Cardiac fibroblast (primary cell): ENCODE results near the gene P3H2.
A peak's percentile ranks its signal among the peaks of the same experiment; 100 is the strongest.

Experiments
- DNase-seq, 2 donors: peaks; one replicate each; pipeline versions ENCODE4 v3.0.0 to v3.0.0-alpha.2; 2010; ENCODE audit warnings: low read depth in 2 of 2
- H3K4me3 ChIP-seq, 2 donors: replicated peaks in 1 of 2; 1 replicate in 1 of 2; 2 replicates in 1 of 2; pipeline ENCODE4 v1.5.1; 2011; ENCODE audit warnings: low read depth in 2 of 2, low read length in 2 of 2, mild to moderate bottlenecking in 2 of 2, moderate library complexity in 1 of 2
- TF ChIP-seq, protein P1 (sequence below): IDR thresholded peaks from one replicate; pipeline ENCODE4 v1.5.1; 2011; ENCODE audit warnings: low read depth, mild to moderate bottlenecking, low read length, inconsistent platforms

The P3H2 gene

GRCh38 chr3:189947948-189948723 lies 172.6 kb downstream of the P3H2 start:
- TF ChIP-seq, protein P1, sequence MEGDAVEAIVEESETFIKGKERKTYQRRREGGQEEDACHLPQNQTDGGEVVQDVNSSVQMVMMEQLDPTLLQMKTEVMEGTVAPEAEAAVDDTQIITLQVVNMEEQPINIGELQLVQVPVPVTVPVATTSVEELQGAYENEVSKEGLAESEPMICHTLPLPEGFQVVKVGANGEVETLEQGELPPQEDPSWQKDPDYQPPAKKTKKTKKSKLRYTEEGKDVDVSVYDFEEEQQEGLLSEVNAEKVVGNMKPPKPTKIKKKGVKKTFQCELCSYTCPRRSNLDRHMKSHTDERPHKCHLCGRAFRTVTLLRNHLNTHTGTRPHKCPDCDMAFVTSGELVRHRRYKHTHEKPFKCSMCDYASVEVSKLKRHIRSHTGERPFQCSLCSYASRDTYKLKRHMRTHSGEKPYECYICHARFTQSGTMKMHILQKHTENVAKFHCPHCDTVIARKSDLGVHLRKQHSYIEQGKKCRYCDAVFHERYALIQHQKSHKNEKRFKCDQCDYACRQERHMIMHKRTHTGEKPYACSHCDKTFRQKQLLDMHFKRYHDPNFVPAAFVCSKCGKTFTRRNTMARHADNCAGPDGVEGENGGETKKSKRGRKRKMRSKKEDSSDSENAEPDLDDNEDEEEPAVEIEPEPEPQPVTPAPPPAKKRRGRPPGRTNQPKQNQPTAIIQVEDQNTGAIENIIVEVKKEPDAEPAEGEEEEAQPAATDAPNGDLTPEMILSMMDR = peak; percentile 56
- DNase-seq = peak; percentile 49 to 66
- no peak overlapping the region for H3K4me3 ChIP-seq

- TF ChIP-seq, protein P1 = no peak
- no peak for DNase-seq
Observed at GRCh38 chr3:189947068-189947467, 173.6 kb downstream of the P3H2 start.

DNA sequence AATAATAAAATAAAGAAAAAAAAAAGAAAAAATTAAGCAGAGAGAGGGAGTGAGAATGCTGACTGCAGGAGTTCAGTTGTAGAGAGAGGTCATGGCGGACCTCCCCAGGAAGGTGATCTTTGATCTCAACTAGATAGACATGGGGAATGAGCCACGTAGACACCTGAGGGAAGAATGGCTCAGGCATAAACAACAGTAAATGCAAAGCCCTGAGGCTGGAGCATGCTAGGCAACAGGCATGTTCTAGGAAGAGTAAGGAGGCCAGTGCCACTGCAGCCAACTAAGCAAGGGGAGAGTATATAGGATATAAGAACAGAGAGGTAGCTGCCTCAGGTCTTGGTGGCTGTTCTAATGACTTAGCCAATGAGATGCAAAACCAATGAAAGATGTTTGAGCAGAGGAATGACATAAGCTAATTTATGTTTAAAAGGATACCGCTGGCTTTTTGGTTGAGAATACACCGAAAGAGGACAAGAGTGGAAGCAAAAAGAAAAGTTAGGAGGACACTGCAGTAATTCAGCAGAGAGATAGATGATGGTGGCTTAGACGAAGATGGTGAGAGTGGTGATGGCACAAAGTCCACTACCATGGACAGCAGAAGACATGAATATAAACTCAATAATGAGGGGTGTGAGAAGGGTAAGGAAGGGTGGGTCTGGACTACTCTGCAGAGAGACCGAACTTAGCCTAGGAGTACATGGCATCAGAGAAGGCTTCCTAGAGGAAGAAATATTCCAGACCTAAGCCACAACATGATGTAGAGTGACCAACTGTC lies 174.6 kb downstream of the P3H2 start:
- TF ChIP-seq, protein P1 = no peak
- no peak overlapping the region for H3K4me3 ChIP-seq
- no peak for DNase-seq

More at GRCh38 chr3:189947068-189947467, 173.6 kb downstream of the P3H2 start:
- H3K4me3 ChIP-seq = no peak overlapping the region

DNA sequence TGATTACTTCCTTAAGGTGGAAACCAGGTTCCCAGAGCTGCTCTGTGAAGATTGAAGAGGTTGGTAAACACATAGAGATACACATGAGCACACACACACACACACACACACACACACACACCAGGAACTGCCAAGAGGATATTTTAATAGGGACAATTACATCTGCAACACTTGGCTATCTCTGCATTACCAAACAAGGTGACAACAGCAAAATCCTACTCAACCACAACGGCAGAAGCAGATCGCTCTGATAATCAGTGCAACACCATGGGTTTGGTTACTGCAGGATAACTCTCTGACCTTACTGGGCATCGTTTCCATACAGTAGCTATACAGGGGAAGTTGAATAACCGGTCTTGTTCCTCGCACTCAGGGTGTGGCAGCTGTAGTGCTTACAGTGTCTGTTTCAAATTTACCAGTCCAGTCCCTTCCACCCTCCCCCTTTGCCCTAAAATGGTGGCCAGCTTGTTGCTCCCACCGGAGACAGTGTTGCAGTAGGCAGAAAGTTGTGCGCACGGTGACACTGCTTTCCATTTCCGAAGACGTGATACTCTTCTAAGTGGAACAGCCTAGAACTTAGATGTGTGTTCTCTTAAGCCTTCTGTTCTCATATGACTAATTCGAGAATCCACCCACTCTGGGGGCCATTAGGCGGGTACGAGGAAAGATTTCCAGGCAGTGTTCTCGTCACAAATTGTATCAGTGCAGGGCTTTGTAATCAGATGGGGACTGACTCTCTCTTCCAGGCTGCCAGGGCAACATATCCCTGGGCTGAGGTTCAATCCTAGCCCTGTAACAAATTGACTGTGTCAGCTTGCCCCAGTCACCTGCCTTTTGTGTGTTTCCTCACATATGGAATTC lies 176.2 kb downstream of the P3H2 start:
- no peak for DNase-seq
- H3K4me3 ChIP-seq = no peak overlapping the region
- TF ChIP-seq, protein P1 = no peak

DNA sequence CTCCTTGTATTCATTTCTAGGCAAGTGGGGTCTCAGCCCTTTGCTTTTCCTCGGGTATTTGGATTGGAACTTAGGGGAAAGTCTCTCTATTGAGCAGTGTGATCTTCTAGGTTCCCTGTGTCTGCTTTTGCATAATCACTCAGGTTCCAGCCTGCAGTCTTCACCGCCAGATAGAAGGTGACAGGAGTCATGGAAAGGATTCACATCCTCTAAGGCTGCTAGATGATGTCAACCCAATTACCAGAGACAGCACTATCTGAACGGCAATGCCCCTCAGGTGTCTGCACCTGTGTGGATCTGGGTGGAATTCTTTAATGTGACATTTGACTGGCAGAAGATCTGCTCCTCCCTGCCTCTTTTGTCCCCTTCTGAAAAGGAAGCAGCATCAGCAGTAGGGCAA lies 177.7 kb downstream of the P3H2 start:
- H3K4me3 ChIP-seq = no peak overlapping the region
- TF ChIP-seq, protein P1 = no peak
- no peak for DNase-seq

DNA sequence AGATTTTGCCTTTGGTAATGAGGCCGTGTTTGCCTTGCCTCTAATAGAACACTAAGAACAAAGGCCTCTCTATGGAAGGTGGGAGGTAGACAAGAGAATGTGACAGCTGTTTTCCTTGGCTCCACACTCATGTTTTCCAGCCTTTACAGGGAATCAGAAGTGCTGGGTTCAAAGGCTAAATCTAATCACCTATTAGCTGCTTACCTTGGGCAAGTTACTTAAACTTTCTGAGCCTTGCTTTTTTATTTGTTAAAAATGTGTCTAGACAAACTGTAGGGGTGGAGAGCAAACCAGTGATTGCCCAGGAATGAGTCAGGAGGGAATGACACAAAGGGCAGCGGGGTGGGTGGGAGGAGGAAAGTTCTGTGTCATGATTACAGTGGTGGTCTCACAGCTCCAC lies 179.0 kb downstream of the P3H2 start:
- no peak overlapping the region for H3K4me3 ChIP-seq
- TF ChIP-seq, protein P1 = no peak
- DNase-seq = peak in 1 of 2 donors; percentile 65
